Testis (tissue), 2 donors: ENCODE data around the gene SLC35B2.

Experiments
- CTCF ChIP-seq, 3 experiments: fragments of 450-650 bp in 2 of 3; fragments of 200-600 bp in 1 of 3; sonication (generic) in 1 of 3; IDR thresholded peaks; one replicate each; pipeline ENCODE4 v1.5.1; 2016 to 2019; ENCODE audit warnings: antibody characterized with exemption in 3 of 3, mild to moderate bottlenecking in 2 of 3, moderate library complexity in 1 of 3
- POLR2A ChIP-seq: fragments of 450-650 bp; IDR thresholded peaks from one replicate; pipeline ENCODE4 v1.6.1; 2017; ENCODE audit warnings: antibody characterized with exemption, mild to moderate bottlenecking, moderate library complexity

DNA sequence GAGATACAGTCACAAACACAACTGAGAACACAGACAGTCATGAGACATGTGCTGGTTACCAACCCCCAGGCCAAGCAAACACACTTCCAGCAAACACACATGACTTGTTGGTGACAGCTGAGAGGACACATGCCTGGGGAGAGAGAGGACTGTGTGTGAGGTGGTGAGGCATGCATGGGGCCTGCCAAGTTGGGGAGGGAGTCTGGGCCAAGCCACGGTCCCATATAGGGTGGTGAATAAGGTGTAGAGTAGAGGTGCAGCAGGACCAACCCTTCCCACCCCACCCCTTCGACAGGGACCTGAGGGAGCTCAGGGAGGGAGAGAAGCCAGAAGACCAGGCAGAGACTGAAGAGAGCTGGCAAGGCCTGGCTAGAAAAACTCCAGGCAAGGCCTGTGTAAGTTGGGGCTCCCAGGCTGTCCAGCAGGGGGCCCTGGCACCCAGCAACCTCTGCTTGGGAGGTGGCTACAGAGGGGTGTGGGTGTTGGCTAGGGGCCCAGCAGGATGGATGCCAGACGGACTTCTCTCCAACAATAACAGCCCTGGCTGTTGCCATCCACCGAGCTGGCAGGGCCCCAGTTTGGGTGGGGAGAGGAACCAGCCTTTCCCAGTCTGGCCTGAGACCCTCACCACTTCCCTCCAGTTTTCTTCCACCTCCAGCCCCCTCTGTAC, 35.9 kb downstream of the SLC35B2 start:
- TF ChIP-seq CTCF (IDR thresholded peaks at IDR 0.05) = peak; percentile 55 to 65 (median 58)
- no peak for TF ChIP-seq POLR2A
